ENCODE data around the gene ACYP2.
"Not testable (repeated sequence)": the region's sequence is repeated elsewhere in the genome, so short reads cannot be mapped to it uniquely, and the experiment has no call there.

Gene ACYP2

DNA sequence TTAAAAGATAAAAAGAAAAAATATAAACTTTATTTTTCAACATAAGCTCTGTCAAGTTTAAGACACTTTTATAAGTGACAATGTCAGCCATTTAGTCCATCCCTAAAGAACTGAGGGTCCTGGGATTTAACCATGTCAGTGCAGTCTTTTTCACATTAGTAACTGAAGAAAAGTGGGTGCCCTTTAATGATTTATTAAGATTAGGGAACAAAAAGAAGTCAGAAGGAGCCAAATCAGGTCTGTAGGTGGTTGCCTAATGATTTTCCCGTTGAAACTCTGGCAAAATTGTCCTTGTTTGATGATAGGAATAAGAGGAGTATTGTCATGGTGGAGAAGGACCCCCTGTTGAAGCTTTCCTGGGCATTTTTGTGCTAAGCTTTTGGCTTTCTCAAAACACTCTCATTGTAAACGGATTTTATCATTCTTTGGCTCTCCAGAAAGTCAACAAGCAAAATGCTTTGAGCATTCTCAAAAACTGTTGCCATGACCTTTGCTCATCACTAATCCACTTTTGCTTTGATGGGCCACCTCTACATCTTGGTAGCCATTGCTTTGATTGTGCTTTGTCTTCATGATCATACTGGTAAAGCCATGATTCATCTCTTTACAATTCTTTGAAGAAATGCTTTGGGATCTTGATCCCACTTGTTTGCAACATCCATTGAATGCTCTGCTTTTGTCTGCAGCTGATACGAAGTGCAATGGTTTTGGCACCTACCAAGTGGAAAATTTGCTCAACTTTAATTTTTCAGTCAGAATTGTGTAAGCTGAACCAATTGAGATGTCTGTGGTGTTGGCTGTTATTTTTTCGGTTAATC lies 118.6 kb downstream of the ACYP2 start:
- DNase-seq: no peak

GRCh38 chr2:54237428-54237827 lies 122.0 kb downstream of the ACYP2 start:
- no peak for DNase-seq

DNA sequence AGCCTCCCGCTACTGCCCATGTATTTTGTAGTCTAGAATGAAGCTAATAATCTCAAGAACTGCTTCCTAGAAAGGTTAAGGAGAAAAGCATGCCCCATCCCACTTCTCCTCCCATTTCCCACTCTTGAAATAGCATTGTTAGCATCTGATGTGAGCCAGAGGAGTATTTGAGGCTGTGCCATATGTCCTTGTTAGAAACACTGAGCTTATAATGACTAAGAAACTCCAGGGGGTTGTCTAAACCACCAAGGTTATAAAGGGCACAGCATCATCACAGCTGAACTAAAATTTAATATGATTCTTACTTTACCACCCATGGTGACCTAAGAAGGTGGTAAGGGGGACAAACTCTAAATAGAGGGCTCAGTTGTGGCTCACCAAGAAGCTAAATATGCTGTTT lies 124.0 kb downstream of the ACYP2 start:
- no peak for DNase-seq

DNA sequence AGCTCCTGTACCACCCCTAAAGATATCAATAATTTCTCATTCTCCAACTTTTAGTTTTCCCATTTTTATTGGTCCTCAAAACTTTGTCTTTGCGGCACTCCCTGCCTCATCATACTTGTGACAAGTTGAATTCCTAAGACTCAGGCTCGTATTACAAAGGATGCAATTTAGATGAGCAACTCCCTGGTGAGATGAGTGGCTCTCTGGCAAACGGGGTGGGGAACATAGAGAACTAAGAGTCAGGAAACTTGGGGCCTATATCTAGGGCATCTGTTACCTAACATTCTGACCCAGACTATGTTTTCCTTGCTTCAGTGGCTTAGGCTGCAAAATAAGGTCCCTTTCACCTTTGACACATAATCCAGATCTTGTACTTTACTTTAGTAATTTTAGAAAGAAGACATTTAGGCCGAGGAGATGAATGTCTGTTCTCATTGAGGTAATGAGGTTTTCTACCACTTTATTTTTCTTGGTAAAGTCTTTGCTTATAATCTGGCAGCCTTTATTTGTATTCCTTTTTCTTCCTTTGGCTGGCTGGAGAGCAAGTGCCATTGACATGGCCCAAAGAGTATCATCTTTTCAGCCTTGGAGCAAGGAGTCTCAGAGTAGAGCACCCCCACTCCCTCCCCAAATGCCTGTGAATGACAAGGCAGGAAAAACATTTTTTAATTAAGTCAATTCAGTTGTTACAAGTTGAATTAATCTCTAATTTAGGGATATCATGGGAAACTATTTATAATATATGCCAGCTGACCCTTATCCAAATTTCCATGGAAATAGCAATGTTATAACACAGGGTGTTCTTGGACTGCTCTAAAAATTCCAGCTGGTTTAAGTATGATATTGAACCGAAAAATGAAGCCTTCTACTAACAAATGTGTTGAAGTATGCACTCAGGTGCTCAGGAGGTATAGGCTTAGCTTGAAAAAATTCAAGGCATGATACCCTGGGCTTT lies 125.4 kb downstream of the ACYP2 start:
- DNase-seq: no peak

- DNase-seq: no peak
Observed at GRCh38 chr2:54247115-54247514, 131.7 kb downstream of the ACYP2 start.

DNA sequence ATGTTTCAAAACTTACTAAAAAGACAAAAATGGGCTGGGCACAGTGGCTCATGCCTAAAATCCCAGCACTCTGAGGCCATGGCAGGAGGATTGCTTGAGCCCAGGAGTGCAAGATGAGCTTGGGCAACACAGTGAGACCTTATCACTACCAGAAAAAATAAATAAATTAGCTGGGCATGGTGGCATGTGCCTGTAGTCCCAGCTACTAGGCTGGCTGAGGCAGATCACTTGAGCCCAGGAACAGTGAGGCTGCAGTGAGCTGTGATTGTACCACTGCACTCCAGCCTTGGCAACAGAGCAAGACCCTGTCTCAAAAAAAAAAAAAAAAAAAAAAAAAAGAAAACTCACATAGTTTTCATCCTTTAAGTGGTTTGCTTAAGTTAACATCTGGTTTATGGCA lies 134.2 kb downstream of the ACYP2 start:
- DNase-seq: no peak

DNA sequence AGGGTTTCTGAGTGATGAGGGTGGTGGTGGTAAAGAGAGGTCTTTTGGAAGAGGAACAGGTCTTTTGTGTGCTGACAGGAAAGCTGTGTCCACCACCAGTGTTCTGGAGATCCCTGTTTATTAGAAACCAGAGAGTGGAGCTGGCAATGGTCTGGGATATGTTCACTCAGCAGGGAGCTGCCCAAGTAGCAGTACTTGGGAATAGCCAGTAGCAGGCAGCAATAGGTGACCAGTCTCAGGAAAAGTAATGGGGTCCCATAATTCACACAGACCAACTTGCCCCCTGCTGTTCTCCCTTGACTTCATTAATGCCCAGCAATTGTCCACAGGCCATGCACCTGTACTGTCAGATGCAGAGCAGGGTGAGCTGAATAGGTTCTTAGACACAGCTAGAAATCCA lies 138.8 kb downstream of the ACYP2 start:
- DNase-seq: no peak

- DNase-seq: no peak
Observed at GRCh38 chr2:54255230-54256090, 140.0 kb downstream of the ACYP2 start.

GRCh38 chr2:54256091-54256694 lies 140.8 kb downstream of the ACYP2 start, which contains the start of gene TSPYL6:
TSS of gene TSPYL6 (minus strand) at chr2:54256229. CDS start at chr2:54256151, 78 bp downstream.
- DNase-seq: no peak

DNA sequence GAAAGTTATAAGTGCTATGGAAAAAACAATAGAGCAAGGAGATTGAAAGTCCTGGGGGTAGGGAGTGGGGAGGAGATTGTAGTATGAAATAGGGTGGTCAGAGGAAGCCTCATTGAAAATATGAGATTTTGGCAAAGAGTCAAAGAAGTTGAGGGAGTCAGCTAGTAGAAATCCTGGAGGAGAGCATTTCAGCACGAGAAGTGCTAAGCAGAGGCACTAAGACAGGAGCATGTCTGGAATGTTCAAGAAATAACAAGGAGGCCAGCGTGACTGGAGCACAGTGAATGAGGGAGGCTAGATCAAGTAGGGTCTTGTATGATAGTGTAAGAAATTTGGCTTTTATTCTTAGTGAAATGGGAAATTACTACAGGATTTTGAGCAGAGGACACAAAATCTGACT lies 142.8 kb downstream of the ACYP2 start:
- no peak for DNase-seq

DNA sequence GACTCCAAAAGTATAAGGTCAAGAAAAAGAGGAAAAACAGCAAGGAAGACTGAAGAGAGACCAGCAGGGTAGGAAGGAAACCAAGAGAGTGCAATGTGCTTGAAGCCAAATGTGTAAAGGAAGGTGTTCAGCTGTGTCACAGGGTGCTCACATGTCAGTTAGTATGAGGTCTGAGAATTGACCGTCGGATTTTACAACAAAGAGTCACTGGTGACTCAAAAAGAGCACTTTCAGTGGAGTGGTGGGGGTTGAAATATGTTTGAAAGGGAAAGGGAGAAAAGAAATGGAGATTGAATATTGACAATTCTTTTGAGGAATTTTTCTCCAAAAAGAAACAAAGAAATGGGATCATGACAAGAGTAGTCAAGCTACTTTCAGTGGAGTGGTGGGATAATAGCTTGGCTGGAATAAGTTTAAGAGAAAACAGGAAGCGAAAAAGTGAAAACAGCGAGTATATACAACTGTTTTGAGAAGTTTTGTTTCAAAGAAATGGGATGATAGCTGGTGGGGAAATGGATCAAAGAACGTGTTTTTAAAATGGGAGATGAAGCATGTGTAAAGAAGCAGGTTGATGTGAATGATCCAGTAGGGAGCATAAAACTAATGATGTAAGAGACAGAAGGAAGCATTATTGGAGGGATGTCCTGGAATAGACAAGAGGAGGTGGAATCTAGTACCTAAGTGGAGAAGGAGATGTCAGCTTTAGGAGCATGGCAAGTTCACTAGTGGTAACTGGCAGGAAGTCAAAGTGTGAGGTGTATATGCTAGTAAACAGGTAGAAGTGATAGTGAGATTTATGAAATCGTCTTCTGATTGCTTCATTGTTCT lies 144.2 kb downstream of the ACYP2 start:
- no peak for DNase-seq

GRCh38 chr2:54260241-54260595 lies 144.8 kb downstream of the ACYP2 start:
- DNase-seq: no peak

- no peak for DNase-seq
Observed at GRCh38 chr2:54261537-54261936, 146.1 kb downstream of the ACYP2 start.

DNA sequence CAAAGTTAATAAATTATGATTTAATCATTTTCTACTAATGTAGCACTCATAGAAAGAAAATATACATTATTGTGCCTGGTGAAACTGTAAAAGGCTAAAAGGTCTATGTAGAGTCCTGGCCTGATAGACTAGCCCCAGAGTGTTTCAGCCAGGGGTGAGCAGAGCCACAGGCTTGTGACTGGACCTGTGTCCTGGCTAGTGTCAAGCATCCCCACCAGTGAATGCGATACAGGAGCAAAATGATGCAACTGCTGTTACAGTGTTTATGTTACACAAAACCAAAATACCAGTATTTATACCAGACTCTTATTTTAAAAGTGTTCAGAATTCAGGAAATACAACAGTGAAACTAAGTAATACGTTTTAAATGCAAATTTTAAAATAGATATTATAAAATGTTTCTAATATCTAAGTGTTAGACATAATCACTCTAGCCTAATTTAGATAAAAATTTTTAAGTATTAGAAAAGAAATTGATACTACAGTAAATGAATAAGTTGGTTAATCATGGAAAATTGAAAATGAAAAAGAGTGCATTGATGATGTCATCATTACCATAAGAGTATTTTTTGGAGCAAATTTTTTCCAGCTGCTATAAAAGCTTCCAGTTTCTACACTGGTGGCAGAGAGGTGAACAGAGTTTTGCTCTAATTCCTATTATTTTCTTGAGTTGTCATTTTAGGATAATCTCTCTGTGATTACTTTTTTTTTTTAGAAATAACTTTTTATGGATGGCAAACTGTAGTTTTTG lies 146.8 kb downstream of the ACYP2 start:
- no peak for DNase-seq

DNA sequence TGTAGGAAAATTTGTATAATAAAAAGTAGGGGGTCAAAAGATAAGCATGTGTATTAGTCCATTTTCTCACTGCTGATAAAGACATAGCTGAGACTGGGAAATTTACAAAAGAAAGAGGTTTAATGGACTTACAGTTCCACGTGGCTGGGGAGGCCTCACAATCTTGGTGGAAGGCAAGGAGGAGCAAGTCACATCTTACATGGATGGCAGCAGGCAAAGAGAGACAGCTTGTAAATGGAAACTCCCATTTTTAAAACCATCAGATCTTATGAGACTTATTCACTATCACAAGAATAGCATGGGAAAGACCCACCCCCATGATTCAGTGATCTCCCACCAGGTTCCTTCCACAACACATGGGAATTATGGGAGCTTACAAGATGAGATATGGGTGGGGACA lies 149.7 kb downstream of the ACYP2 start:
- not testable (repeated sequence) for DNase-seq

DNA sequence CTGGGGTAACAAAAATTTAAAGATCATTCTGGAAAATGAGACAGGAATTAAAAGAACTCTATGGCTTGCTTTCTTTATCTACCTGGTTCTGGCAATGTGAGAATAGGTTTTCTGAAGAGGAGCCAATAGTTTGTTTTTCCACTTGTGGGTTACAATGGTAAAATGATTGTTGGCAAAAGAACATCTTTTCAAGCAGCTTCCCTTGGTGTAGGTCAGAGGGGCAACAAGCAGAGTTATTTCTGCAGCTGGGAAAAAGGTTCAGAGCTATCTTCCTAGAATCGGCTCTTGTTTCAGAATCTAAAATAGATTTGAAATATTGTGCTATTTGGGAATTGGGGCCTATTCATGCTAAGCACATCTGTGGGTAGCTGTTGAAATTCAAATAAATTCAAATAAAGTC lies 152.2 kb downstream of the ACYP2 start:
- no peak for DNase-seq

- no peak for DNase-seq
Observed at GRCh38 chr2:54271189-54271588, 155.8 kb downstream of the ACYP2 start.

- DNase-seq: no peak
Observed at GRCh38 chr2:54271843-54272627, 156.6 kb downstream of the ACYP2 start.

GRCh38 chr2:54274781-54275242 lies 159.4 kb downstream of the ACYP2 start:
- no peak for DNase-seq

DNA sequence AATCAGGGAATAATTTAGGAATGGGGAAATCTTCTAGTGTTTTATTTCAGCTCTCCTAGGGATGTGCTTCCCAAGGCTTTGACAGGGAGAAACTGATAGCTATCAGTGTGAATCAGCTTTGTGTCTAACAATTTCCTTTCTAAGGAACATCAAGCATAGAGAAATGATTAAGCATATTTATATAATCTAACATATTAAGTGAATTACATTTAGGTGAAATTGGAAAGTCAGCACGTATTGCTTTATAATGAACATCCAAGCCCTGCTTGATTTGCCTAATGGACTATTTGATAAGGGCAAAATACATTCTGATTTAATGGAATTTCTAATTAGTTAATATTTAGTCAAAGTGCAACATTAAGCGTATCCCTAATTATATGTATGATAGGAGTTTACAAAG lies 160.1 kb downstream of the ACYP2 start:
- no peak for DNase-seq
